GM12864 (cell line): ENCODE results near the gene MAN1C1.
"Not testable (repeated sequence)": the region's sequence is repeated elsewhere in the genome, so short reads cannot be mapped to it uniquely, and the experiment has no call there.

ENCODE experiments used
- DNase-seq: peaks from one replicate; pipeline ENCODE4 v3.0.0-alpha.2; 2011; ENCODE audit warnings: low read depth
- H3K4me3 ChIP-seq: 2 replicates; pipeline ENCODE4 v1.5.1; 2011; ENCODE audit warnings: mild to moderate bottlenecking, low read depth, low read length, control low read depth
- TF ChIP-seq, protein P1 (sequence below): IDR thresholded peaks from 2 replicates; pipeline ENCODE4 v1.5.1; 2011; ENCODE audit warnings: low read depth, mild to moderate bottlenecking, moderate library complexity, low read length, control low read depth, inconsistent platforms; ENCODE audit errors: missing control alignments

MAN1C1 gene

DNA sequence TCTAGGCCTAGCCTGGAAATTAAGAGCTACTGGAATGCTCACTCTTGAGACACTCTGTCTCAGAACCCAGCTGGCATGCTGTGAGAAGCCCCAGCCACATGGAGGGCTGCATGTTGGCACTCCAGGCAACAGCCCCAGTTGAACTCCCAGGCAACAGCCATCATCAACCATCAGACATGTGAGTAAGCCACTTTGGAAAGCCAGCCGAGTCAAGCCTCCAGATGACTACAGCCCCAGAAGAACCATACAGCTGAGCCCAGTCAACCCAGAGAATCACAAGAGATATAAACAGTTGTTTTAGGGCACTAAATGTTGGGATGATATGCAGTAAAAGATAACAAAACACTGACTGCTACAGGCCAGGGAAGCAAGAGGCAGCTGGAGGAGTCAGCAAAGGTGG lies 17.7 kb upstream of the MAN1C1 start:
- TF ChIP-seq, protein P1, sequence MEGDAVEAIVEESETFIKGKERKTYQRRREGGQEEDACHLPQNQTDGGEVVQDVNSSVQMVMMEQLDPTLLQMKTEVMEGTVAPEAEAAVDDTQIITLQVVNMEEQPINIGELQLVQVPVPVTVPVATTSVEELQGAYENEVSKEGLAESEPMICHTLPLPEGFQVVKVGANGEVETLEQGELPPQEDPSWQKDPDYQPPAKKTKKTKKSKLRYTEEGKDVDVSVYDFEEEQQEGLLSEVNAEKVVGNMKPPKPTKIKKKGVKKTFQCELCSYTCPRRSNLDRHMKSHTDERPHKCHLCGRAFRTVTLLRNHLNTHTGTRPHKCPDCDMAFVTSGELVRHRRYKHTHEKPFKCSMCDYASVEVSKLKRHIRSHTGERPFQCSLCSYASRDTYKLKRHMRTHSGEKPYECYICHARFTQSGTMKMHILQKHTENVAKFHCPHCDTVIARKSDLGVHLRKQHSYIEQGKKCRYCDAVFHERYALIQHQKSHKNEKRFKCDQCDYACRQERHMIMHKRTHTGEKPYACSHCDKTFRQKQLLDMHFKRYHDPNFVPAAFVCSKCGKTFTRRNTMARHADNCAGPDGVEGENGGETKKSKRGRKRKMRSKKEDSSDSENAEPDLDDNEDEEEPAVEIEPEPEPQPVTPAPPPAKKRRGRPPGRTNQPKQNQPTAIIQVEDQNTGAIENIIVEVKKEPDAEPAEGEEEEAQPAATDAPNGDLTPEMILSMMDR, result no peak
- H3K4me3 ChIP-seq, result no peak overlapping the region
- no peak for DNase-seq

DNA sequence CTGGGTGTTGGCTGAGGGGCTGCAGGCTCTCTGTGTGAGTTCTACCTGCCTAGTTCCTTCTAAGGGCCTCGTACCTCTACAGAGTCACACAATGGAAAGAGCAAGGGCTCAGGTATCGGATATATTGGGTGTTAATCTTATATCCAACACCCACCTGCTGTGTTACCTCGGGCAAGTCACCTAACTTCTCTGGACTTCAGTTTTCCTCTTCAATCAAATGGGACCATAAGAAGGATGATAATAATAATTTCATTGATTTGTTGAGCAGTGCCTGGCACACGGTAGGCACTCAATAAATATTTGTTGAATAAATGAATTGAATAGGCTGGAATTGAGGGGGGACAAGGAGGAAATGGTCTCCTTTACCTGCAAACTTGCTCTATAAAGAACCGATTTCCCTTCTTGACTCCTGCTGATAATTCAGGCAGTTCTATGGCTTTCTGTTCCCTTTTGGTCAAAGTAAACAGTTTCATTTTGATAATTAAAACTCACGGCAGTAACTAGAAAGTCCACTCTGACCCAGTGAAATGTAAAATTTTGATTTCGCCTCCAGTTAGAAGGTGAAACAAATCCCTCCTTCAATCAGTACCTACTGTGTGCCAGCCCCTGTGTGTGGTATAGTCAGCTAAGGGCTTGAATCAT lies 16.5 kb upstream of the MAN1C1 start:
- H3K4me3 ChIP-seq, result no peak overlapping the region
- DNase-seq, result no peak
- TF ChIP-seq, protein P1, result no peak

DNA sequence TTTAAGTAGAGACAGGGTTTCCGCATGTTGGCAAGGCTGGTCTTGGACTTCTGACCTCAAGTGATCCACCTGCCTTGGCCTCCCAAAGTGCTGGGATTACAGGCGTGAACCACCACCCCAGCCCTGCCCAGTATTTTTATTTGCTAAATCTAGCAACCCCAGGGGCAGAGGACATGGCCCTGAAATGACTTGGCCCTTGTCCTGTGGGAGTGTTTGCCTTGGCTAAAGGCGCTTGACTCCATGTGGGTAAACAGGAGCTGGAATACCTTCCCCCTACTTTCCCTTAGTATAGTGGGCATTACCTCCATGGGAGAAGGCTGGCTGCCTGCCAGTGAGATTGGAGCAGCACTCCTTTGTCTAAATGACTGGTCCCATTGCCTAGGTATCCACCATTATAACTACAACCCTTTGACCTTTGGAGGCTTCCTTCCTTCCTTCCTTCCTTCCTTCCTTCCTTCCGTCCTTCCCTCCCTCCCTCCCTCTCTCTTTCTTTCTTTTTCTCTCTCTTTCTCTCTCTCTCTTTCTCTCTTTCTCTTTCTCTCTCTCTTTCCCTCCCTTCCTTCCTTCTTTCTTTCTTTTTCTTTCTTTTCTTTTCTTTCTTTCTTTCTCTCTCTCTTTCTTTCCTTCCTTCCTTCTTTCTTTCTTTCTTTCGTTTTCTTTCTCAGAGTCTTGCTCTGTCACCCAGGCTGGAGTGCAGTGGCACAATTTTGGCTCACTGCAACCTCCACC lies 15.5 kb upstream of the MAN1C1 start:
- H3K4me3 ChIP-seq, DNase-seq: not testable (repeated sequence)

DNA sequence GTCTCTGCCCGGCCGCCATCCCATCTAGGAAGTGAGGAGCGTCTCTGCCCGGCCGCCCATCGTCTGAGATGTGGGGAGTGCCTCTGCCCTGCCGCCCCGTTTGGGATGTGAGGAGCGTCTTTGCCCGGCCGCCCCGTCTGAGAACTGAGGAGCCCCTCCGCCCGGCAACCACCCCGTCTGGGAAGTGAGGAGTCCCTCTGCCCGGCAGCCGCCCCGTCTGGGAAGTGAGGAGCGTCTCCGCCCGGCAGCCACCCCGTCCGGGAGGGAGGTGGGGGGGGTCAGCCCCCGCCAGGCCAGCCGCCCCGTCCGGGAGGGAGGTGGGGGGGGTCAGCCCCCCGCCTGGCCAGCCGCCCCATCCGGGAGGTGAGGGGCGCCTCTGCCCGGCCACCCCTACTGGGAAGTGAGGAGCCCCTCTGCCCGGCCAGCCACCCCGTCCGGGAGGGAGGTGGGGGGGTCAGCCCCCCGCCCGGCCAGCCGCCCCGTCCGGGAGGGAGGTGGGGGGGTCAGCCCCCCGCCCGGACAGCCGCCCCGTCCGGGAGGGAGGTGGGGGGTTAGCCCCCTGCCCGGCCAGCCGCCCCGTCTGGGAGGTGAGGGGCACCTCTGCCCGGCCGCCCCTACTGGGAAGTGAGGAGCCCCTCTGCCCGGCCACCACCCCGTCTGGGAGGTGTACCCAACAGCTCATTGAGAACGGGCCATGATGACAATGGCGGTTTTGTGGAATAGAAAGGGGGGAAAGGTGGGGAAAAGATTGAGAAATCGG lies 12.6 kb upstream of the MAN1C1 start:
- DNase-seq, H3K4me3 ChIP-seq: not testable (repeated sequence)

DNA sequence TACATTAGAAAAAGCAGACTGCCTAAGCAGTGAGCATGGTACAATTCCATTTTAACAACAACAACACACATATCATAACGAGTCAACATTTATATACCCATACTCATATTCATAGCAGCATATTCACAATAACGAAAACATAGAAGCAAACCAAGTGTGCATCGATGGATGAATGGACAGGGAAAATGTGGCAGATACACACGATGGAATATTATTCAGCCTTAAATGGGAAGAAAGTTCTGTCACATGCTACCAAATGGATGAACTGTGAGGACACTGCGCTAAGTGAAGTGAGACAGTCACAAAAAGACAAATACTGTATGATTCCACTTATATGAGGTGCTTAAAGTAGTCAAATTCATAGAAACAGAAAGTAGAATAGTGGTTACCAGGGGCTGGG lies 9.5 kb upstream of the MAN1C1 start:
- TF ChIP-seq, protein P1, result no peak
- H3K4me3 ChIP-seq, result no peak overlapping the region
- DNase-seq, result no peak

DNA sequence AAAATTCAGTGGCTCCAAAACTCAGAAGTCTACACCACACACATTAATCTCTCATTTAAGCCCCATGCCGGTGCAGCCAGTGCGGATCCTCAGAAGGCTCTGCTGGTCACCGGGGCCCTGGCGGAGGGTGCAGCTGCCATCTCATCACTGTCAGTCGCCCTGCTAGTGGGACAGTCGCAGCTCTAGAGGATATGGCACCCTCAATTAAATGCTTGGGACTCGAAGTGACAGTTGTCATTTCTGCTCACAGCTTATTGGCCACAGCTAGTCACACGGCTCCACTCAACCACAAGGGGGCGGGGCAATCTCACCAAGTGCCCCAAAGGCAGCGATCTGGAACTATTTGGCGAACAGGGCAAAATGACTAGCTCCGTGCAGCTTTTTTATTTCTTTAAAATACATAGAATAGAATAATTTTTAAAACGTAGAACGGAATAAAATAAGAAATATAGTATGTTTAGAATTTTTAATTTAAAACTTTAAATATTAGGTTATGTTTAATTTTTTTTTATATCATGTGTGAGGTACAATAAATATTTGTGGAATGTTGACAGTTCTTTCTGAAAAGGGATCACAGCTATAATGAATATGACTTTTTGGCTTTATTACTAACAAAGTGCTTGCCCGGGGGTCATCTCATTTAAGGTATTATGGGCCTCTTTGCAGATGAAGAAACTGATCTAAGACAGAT lies 8.0 kb upstream of the MAN1C1 start:
- H3K4me3 ChIP-seq, result no peak overlapping the region
- DNase-seq, result peak; percentile 63
- TF ChIP-seq, protein P1, result peak; percentile 40

DNA sequence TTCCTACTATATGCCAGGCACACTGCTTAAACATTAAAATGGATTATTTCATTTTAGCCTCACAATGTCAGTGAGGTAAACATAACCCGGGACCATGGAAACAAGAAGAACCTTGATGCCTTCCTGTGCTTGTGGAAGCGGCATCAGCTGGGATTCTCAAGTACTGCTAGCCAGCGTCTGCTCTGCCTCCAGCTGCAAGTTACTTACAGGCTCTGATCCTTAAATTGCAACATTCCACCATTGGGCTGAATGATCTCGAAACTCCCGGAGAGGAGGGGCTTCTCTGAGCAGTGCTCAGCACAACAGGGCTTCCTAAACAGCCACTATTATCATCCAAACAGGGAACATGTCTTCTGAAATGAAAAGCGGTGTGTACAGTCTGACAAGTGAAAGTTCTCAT lies 6.7 kb upstream of the MAN1C1 start:
- TF ChIP-seq, protein P1, result no peak
- H3K4me3 ChIP-seq, result no peak overlapping the region
- DNase-seq, result no peak
